Measurements from ENCODE around the gene HDAC4.

HDAC4 gene

GRCh38 chr2:239145601-239146000, 255.2 kb downstream of the HDAC4 start:
- Histone ChIP-seq H3K4me3 (ENCODE audit: low read length) (no peak overlapping the region), H3K9me2 (replicated peaks; ENCODE audit: insufficient read depth, low read length) (no peaks in the 10 kb centered on the region), H2AFZ (ENCODE audit: low read length) (no peak overlapping the region), H3K36me3 (replicated peaks; ENCODE audit: insufficient read depth, low read length) (no peaks in the 10 kb centered on the region), H4K20me1 (ENCODE audit: insufficient read depth, low read length) (no peaks in the 10 kb centered on the region), H3K4me1 (ENCODE audit: low read length) (peaks cover 10% of the 10 kb centered on the region; the same call in 1 of the 2 replicates), H3K4me2 (ENCODE audit: low read depth, low read length) (peak overlapping the region; percentile 24; the same call in 1 of the 2 replicates), H3K27me3 (replicated peaks; ENCODE audit: insufficient read depth, low read length) (no peaks in the 10 kb centered on the region), H3K27ac (ENCODE audit: low read length) (peak overlapping the region; percentile 41; the same call in 1 of the 2 replicates), H3K9me3 (replicated peaks; ENCODE audit: insufficient read depth, low read length) (no peaks in the 10 kb centered on the region), H3F3A (ENCODE audit: insufficient read depth, low read length) (no peaks in the 10 kb centered on the region), H3K9ac (ENCODE audit: low read length) (no peak overlapping the region), H3K79me2 (ENCODE audit: low read length) (no peaks in the 10 kb centered on the region)
- TF ChIP-seq, protein P1, sequence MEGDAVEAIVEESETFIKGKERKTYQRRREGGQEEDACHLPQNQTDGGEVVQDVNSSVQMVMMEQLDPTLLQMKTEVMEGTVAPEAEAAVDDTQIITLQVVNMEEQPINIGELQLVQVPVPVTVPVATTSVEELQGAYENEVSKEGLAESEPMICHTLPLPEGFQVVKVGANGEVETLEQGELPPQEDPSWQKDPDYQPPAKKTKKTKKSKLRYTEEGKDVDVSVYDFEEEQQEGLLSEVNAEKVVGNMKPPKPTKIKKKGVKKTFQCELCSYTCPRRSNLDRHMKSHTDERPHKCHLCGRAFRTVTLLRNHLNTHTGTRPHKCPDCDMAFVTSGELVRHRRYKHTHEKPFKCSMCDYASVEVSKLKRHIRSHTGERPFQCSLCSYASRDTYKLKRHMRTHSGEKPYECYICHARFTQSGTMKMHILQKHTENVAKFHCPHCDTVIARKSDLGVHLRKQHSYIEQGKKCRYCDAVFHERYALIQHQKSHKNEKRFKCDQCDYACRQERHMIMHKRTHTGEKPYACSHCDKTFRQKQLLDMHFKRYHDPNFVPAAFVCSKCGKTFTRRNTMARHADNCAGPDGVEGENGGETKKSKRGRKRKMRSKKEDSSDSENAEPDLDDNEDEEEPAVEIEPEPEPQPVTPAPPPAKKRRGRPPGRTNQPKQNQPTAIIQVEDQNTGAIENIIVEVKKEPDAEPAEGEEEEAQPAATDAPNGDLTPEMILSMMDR (IDR thresholded peaks at IDR 0.05; ENCODE audit: low read length): no peak
- no peak for TF ChIP-seq EZH2phosphoT487 (IDR thresholded peaks at IDR 0.05; ENCODE audit: low read length)
- no peak for TF ChIP-seq EZH2 (optimal IDR thresholded peaks at IDR 0.05; ENCODE audit: low read depth, low read length)
- no peak for DNase-seq

- no peaks in the 10 kb centered on the region for H3K9me3 ChIP-seq (replicated peaks; ENCODE audit: insufficient read depth, low read length)
- H4K20me1 ChIP-seq (ENCODE audit: insufficient read depth, low read length): no peaks in the 10 kb centered on the region
- no peak for DNase-seq
- H3K9me2 ChIP-seq (replicated peaks; ENCODE audit: insufficient read depth, low read length): no peaks in the 10 kb centered on the region
- H3K36me3 ChIP-seq (replicated peaks; ENCODE audit: insufficient read depth, low read length): no peaks in the 10 kb centered on the region
- no peak overlapping the region for H2AFZ ChIP-seq (ENCODE audit: low read length)
- H3K27me3 ChIP-seq (replicated peaks; ENCODE audit: insufficient read depth, low read length): no peaks in the 10 kb centered on the region
- peaks cover 10% of the 10 kb centered on the region; the same call in 1 of the 2 replicates for H3K4me1 ChIP-seq (ENCODE audit: low read length)
- H3K27ac ChIP-seq (ENCODE audit: low read length): no peak overlapping the region
- H3K4me2 ChIP-seq (ENCODE audit: low read depth, low read length): no peak overlapping the region
- H3F3A ChIP-seq (ENCODE audit: insufficient read depth, low read length): no peaks in the 10 kb centered on the region
- no peak overlapping the region for H3K9ac ChIP-seq (ENCODE audit: low read length)
- TF ChIP-seq, protein P1 (IDR thresholded peaks at IDR 0.05; ENCODE audit: low read length): no peak
- TF ChIP-seq EZH2phosphoT487 (IDR thresholded peaks at IDR 0.05; ENCODE audit: low read length): no peak
- no peak for TF ChIP-seq EZH2 (optimal IDR thresholded peaks at IDR 0.05; ENCODE audit: low read depth, low read length)
- H3K79me2 ChIP-seq (ENCODE audit: low read length): no peaks in the 10 kb centered on the region
- no peak overlapping the region for H3K4me3 ChIP-seq (ENCODE audit: low read length)
Observed at GRCh38 chr2:239145106-239145505, 255.7 kb downstream of the HDAC4 start.

DNA sequence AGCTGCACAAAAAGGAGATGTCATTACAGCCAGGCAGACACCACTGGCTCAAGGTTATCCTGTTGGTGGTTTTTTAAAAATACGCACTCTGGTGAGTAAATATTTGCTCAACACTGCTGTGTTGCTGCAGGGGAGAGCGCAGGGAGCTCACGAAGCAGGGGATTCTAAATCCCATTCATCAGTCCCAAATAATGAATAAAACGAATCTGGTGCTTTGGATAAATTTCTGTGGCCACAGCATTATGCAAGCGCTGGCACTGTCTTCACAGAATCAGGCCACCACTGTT, 256.2 kb downstream of the HDAC4 start:
- Histone ChIP-seq H3K4me2 (ENCODE audit: low read depth, low read length) (no peak overlapping the region), H3K9me2 (replicated peaks; ENCODE audit: insufficient read depth, low read length) (no peaks in the 10 kb centered on the region), H3K9me3 (replicated peaks; ENCODE audit: insufficient read depth, low read length) (no peaks in the 10 kb centered on the region), H3K27ac (ENCODE audit: low read length) (no peak overlapping the region), H4K20me1 (ENCODE audit: insufficient read depth, low read length) (no peaks in the 10 kb centered on the region), H3K27me3 (replicated peaks; ENCODE audit: insufficient read depth, low read length) (no peaks in the 10 kb centered on the region), H3F3A (ENCODE audit: insufficient read depth, low read length) (no peaks in the 10 kb centered on the region), H3K36me3 (replicated peaks; ENCODE audit: insufficient read depth, low read length) (no peaks in the 10 kb centered on the region), H3K4me3 (ENCODE audit: low read length) (no peak overlapping the region), H3K79me2 (ENCODE audit: low read length) (no peaks in the 10 kb centered on the region), H3K4me1 (ENCODE audit: low read length) (peaks cover 10% of the 10 kb centered on the region; the same call in 1 of the 2 replicates), H2AFZ (ENCODE audit: low read length) (no peak overlapping the region), H3K9ac (ENCODE audit: low read length) (no peak overlapping the region)
- no peak for DNase-seq
- TF ChIP-seq EZH2phosphoT487 (IDR thresholded peaks at IDR 0.05; ENCODE audit: low read length): no peak
- TF ChIP-seq, protein P1 (IDR thresholded peaks at IDR 0.05; ENCODE audit: low read length): no peak
- TF ChIP-seq EZH2 (optimal IDR thresholded peaks at IDR 0.05; ENCODE audit: low read depth, low read length): no peak
